ENCODE results near the gene NBAS.

Gene NBAS

GRCh38 chr2:15306706-15307105, 254.4 kb downstream of the NBAS start:
- peaks cover 34 to 60% (median 45%) of the 10 kb centered on the region in 3 donors for H3K36me3 ChIP-seq
- DNase-seq = no peak
- no peak overlapping the region for H3K4me3 ChIP-seq
- intact Hi-C loops (cut with DNase I; ENCODE audit: low total_unique reads) = no loop called here
- H3K4me1 ChIP-seq = no peaks in the 10 kb centered on the region
- no peak overlapping the region for H3K27ac ChIP-seq
- TF ChIP-seq CTCF (IDR thresholded peaks at IDR 0.05) = no peak
- H3K9me3 ChIP-seq = no peaks in the 10 kb centered on the region
- no peaks in the 10 kb centered on the region for H3K27me3 ChIP-seq

- H3K9me3 ChIP-seq = no peaks in the 10 kb centered on the region
- no peak overlapping the region for H3K4me3 ChIP-seq
- peaks cover 34 to 71% (median 50%) of the 10 kb centered on the region in 3 donors for H3K36me3 ChIP-seq
- no peaks in the 10 kb centered on the region for H3K27me3 ChIP-seq
- no peaks in the 10 kb centered on the region for H3K4me1 ChIP-seq
- TF ChIP-seq CTCF (IDR thresholded peaks at IDR 0.05) = no peak
- no peak for DNase-seq
- intact Hi-C loops (cut with DNase I; ENCODE audit: low total_unique reads) = no loop called here
- no peak overlapping the region for H3K27ac ChIP-seq
Measured at GRCh38 chr2:15303874-15304273, 257.3 kb downstream of the NBAS start.

- Histone ChIP-seq H3K9me3 (no peaks in the 10 kb centered on the region), H3K27me3 (no peaks in the 10 kb centered on the region), H3K4me3 (no peak overlapping the region), H3K4me1 (no peaks in the 10 kb centered on the region), H3K27ac (no peak overlapping the region), H3K36me3 (peaks cover 29 to 69% (median 49%) of the 10 kb centered on the region in 3 donors)
- intact Hi-C loops (cut with DNase I; ENCODE audit: low total_unique reads) = no loop called here
- no peak for TF ChIP-seq CTCF (IDR thresholded peaks at IDR 0.05)
- no peak for DNase-seq
Measured at GRCh38 chr2:15302154-15302553, 259.0 kb downstream of the NBAS start.

- Histone ChIP-seq H3K4me1 (no peaks in the 10 kb centered on the region), H3K27me3 (no peaks in the 10 kb centered on the region), H3K27ac (no peak overlapping the region), H3K36me3 (peaks cover 26 to 63% (median 44%) of the 10 kb centered on the region in 3 donors), H3K9me3 (no peaks in the 10 kb centered on the region), H3K4me3 (no peak overlapping the region)
- no peak for DNase-seq
- intact Hi-C loops (cut with DNase I; ENCODE audit: low total_unique reads) = no loop called here
- no peak for TF ChIP-seq CTCF (IDR thresholded peaks at IDR 0.05)
Measured at GRCh38 chr2:15300624-15301573, 260.2 kb downstream of the NBAS start.

- TF ChIP-seq CTCF (IDR thresholded peaks at IDR 0.05) = no peak
- no peak for DNase-seq
- Histone ChIP-seq H3K4me1 (no peaks in the 10 kb centered on the region), H3K27me3 (no peaks in the 10 kb centered on the region), H3K9me3 (no peaks in the 10 kb centered on the region), H3K36me3 (peaks cover 24 to 62% (median 37%) of the 10 kb centered on the region in 3 donors), H3K27ac (no peak overlapping the region), H3K4me3 (no peak overlapping the region)
- intact Hi-C loops (cut with DNase I; ENCODE audit: low total_unique reads) = no loop called here
Measured at GRCh38 chr2:15299904-15300520, 261.1 kb downstream of the NBAS start.

All from tibial artery (tissue), 4 donors.